HG03520 (cell line): ENCODE results near the gene RPTOR.

ENCODE experiments used
- ATAC-seq: cut with Tn5 transposase; IDR thresholded peaks from one replicate; pipeline ENCODE4 v1.9.1; 2021; ENCODE audit warnings: mild to moderate bottlenecking, moderate library complexity; ENCODE audit not compliant: unreplicated experiment

The RPTOR gene

GRCh38 chr17:80882323-80882722 is 337.7 kb downstream of the RPTOR start:
- no peak for ATAC-seq

- no peak for ATAC-seq
These were observed 338.5 kb downstream of the RPTOR start for GRCh38 chr17:80882926-80883685.

GRCh38 chr17:80883831-80884735 is 339.4 kb downstream of the RPTOR start:
- ATAC-seq: no peak

GRCh38 chr17:80884811-80885210 is 340.2 kb downstream of the RPTOR start:
- no peak for ATAC-seq

- no peak for ATAC-seq
These were observed 341.4 kb downstream of the RPTOR start for GRCh38 chr17:80885947-80886582.

- ATAC-seq: no peak
These were observed 342.3 kb downstream of the RPTOR start for GRCh38 chr17:80886641-80887573.

GRCh38 chr17:80887639-80888175 is 343.1 kb downstream of the RPTOR start:
- ATAC-seq: no peak

- ATAC-seq: no peak
These were observed 343.9 kb downstream of the RPTOR start for GRCh38 chr17:80888276-80889160.

GRCh38 chr17:80889231-80890195 is 344.9 kb downstream of the RPTOR start:
- no peak for ATAC-seq

GRCh38 chr17:80890196-80890920 is 345.7 kb downstream of the RPTOR start:
- no peak for ATAC-seq

- no peak for ATAC-seq
These were observed 346.3 kb downstream of the RPTOR start for GRCh38 chr17:80890921-80891396.

- ATAC-seq: no peak
These were observed 346.9 kb downstream of the RPTOR start for GRCh38 chr17:80891397-80892018.

GRCh38 chr17:80892019-80892855 is 347.6 kb downstream of the RPTOR start:
- peak; percentile 74 for ATAC-seq

GRCh38 chr17:80892900-80893603 is 348.4 kb downstream of the RPTOR start:
- ATAC-seq: no peak
